Measurements from ENCODE around the gene STEEP1. TPM values are rescaled to one million over a fixed set of nuclear protein-coding genes. Genes with fewer than 3 reads are reported as not detected.

The STEEP1 gene
- 33.0 and 39.2 TPM in 2 replicates for total RNA-seq

DNA sequence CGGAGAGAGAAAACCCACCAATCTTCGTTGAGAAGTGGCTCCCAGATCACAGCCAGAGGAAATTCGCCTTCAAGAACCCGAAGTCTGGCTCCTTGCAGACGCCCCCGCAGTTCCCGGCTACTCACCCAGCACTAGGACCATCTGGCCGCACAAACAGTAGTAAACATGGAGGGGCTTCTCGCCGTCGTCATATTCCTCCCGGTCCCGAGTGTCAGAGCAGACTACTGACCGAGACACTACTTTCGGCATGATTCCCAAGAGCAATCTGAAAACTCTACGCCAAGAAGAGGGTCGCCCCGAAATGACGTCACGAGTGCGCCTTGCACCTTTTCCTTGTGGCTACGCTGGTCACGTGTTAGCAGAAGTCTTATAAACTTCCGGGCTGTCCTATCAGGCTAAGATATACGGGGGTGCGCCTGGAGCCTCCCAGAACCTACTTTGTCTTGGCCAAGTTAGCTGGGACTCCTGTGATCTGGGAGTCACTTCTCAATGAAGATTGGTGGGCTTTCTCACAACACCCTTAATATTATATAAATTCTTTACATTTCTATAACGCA, at the start of gene STEEP1:
Gene STEEP1 (minus strand): TSS at position 303 of the 557 bp plus-strand sequence. CDS start 54 bp downstream, at position 249.

DNA sequence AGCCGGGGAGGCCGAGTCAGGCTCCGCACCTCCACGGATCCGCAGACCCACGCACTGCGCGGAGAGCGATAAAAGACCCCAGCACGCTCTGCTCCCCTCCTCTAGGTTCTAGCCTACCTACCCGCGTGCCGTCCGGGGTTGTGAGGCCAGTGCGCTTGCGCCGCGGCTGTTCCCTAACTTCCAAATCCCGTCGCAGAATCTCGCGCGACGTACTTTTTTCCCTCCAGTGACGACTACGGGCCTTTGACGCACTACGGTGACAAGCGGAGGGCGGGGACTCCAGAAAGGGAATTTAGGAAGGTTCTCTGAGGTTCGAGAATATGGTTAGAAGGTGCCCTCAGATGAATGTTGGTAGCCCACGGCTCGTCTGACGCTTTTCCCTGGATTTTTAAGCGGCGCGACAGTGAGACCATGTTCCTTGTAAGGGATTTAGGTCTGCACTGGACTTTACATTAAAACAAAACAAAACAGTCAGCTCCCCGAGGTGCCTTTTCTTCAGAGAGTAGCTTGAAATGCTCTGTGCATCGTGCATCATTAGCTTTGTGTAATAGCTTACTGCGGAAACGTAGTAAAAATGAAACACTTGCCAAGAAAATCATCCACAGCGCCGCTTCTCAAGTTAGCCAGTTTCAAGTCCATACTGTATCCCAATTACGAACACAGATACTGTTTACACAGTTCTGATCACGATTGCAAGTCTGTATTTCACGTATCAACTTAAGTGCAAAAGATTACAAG, 41.2 kb upstream of the STEEP1 start, which contains the start of gene NKRF:
Gene NKRF (minus strand): TSS at position 145 of the 738 bp plus-strand sequence.

DNA sequence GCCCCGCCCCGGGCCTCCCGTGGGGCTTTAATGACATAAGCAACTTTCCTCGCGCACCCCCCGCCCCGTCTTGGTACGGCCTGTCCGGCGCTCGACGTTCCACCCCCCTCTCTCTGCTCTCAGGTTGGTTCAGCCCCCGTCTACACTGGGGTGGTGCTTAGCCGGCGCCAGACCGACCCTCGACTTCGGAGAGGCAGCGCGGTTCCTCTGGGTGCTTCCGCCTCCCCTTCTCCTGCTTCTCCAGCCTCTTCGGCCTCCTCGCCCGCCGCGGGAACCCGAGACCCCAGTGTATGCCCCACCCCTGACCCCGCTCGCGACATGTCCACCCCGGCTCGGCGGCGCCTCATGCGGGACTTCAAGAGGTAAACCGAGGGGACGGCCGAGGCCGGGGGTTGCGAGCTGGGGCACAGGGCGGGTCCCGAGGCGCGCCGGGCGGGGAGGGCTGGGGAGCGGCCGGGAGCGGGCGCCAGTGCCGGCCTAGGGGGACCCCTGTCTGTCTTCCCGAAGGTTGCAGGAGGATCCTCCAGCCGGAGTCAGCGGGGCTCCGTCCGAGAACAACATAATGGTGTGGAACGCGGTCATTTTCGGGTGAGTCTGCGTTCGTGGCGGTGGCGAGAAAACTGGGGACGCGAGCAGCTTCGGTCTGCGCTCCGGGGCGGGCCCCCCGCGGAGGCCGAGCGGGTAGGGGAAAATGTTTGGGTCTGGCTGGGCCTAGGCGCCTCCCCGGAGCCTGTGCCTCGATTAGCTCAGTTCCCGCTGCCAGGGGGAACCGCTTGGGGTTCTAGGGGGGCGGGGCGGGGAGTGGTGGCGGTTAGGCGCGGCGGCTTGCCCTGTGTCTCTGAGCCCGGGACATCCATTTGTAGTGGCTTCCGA, 9.4 kb upstream of the STEEP1 start, which contains the start of gene UBE2A:
Gene UBE2A (plus strand): TSS at position 170 of the 873 bp plus-strand sequence. CDS start 149 bp downstream, at position 319.

Other genes starting within 250 kb of the STEEP1 start
- gene SLC25A43, start 166.1 kb downstream of the STEEP1 start, total RNA-seq: 21.7 and 26.6 TPM in 2 replicates
- 279 and 357 TPM in 2 replicates for gene SLC25A5, start 97.0 kb downstream of the STEEP1 start, total RNA-seq
- gene UBE2A, start 9.2 kb upstream of the STEEP1 start, total RNA-seq: 56.9 and 59.4 TPM in 2 replicates
- 14.1 and 14.4 TPM in 2 replicates for gene NKRF, start 41.0 kb upstream of the STEEP1 start, total RNA-seq
- gene SEPTIN6, start 127.8 kb upstream of the STEEP1 start, total RNA-seq: 29.4 and 32.2 TPM in 2 replicates
- not detected in 2 replicates for gene SOWAHD, start 193.2 kb upstream of the STEEP1 start, total RNA-seq
- 1,694 and 2,039 TPM in 2 replicates for gene RPL39, start 226.2 kb upstream of the STEEP1 start, total RNA-seq

Data from thoracic aorta endothelial cell (primary cell).